ENCODE results near the gene MAP1LC3B2.

DNA sequence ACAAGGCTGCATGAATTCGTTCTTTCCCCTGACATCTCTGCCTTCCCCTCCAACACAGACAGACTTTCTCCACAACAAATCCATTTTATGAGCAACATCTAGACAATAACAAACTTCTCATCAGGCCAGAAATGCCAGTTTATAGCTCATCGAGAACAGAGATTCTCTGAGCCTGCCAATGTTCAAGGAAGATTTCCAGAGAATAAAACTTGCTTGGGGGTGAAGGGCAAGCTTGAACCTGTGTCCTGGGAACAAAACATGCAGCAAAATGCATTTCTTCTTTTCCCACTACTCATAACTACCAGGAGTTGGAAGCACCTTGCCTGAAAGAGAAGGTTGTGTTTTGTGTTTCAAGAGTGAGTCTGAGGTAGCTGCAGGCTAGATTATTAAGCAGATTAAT, 6.8 kb downstream of the MAP1LC3B2 start:
- TF ChIP-seq CTCF (IDR thresholded peaks at IDR 0.05; ENCODE audit: insufficient read depth, low read depth, low read length) (no peak), EZH2 (IDR thresholded peaks at IDR 0.05; ENCODE audit: insufficient read depth, low read length) (no peak)
